Measurements from ENCODE around the gene ZSCAN9.
A peak's percentile ranks its signal among the peaks of the same experiment; 100 is the strongest.

DNA sequence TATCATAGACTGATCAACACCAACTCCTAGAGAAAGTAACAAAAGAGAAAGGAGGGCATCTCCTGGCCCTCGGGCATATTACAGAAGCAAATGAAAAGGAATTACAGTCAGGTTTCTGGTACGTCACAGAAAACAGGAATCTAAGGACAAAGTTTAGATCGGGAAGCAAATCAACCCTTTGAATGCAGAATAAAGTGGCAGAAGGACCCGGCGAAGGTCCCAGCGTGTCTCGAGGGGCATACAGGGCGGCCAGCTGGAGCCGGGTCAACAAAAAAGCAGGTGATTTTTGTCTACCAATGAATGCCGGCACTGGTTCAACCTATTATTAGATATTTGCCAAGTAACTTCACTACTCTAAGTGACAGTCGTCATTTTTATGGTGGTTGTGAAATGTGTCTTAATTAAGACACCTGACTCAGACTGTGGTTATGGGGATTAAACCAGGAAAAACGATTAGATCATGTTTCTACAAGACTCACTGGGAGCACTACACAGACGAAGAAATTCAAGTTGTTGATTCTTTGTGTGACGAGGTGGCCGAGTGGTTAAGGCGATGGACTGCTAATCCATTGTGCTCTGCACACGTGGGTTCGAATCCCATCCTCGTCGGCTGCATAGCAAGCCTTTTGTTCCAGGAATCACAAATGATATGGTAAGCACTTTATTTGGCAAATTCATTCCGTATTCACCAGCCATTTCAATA lies 12.4 kb upstream of the ZSCAN9 start:
- TF ChIP-seq NANOG (IDR thresholded peaks at IDR 0.05; ENCODE audit: insufficient read depth, low read depth, low read length, poor library complexity, severe bottlenecking): peak; percentile 6
- TF ChIP-seq CHD2 (IDR thresholded peaks at IDR 0.05; ENCODE audit: low read length): no peak
- no peak for TF ChIP-seq CHD1 (IDR thresholded peaks at IDR 0.05; ENCODE audit: low read depth, low read length)
- TF ChIP-seq CREB1 (IDR thresholded peaks at IDR 0.05): peak; percentile 56; the same call in 1 of the 2 replicates
- no peak for TF ChIP-seq RXRA (IDR thresholded peaks at IDR 0.05; ENCODE audit: insufficient read depth, low read depth, low read length)
- no peak for TF ChIP-seq CBX8 (IDR thresholded peaks at IDR 0.05; ENCODE audit: borderline replicate concordance, low read depth, low read length)
- no peak; the same call in 1 of the 2 replicates for TF ChIP-seq RBBP5 (IDR thresholded peaks at IDR 0.05; ENCODE audit: borderline replicate concordance, low read depth, low read length)
- TF ChIP-seq, protein P1, sequence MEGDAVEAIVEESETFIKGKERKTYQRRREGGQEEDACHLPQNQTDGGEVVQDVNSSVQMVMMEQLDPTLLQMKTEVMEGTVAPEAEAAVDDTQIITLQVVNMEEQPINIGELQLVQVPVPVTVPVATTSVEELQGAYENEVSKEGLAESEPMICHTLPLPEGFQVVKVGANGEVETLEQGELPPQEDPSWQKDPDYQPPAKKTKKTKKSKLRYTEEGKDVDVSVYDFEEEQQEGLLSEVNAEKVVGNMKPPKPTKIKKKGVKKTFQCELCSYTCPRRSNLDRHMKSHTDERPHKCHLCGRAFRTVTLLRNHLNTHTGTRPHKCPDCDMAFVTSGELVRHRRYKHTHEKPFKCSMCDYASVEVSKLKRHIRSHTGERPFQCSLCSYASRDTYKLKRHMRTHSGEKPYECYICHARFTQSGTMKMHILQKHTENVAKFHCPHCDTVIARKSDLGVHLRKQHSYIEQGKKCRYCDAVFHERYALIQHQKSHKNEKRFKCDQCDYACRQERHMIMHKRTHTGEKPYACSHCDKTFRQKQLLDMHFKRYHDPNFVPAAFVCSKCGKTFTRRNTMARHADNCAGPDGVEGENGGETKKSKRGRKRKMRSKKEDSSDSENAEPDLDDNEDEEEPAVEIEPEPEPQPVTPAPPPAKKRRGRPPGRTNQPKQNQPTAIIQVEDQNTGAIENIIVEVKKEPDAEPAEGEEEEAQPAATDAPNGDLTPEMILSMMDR (IDR thresholded peaks at IDR 0.05; ENCODE audit: control extremely low read depth in 1 of 3, insufficient read depth in 1 of 3, low read depth in 1 of 3, low read length in 3 of 3): no peak
- TF ChIP-seq RAD21 (IDR thresholded peaks at IDR 0.05 in 1 of 2, conservative IDR thresholded peaks at IDR 0.05 in 1 of 2; ENCODE audit: low read depth in 2 of 2, low read length in 2 of 2): peak; percentile 31 to 33; a peak in 2 of 4 replicates
- no peak for TF ChIP-seq POLR2A (IDR thresholded peaks at IDR 0.05; ENCODE audit: control extremely low read depth in 1 of 2, low read depth in 2 of 2, low read length in 2 of 2)
- TF ChIP-seq SP1 (IDR thresholded peaks at IDR 0.05; ENCODE audit: low read depth, low read length): no peak
- TF ChIP-seq, protein P2, sequence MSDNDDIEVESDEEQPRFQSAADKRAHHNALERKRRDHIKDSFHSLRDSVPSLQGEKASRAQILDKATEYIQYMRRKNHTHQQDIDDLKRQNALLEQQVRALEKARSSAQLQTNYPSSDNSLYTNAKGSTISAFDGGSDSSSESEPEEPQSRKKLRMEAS (IDR thresholded peaks at IDR 0.05): peak; percentile 79
- TF ChIP-seq ZNF274 (IDR thresholded peaks at IDR 0.05; ENCODE audit: borderline replicate concordance, extremely low read depth, low read length): no peak

All from H1 (cell line).